Esophagus squamous epithelium (tissue), 4 donors: ENCODE measurements around the gene CCDC92.

Experiments
- POLR2A ChIP-seq, 4 donors: fragments of 450-650 bp; IDR thresholded peaks; one replicate each; pipeline ENCODE4 v1.6.1; 2017; ENCODE audit warnings: antibody characterized with exemption in 4 of 4, mild to moderate bottlenecking in 4 of 4, moderate library complexity in 3 of 4
- TF ChIP-seq, protein P1 (sequence below), 6 experiments: fragments of 450-650 bp in 4 of 6; fragments of 200-600 bp in 2 of 6; sonication (generic) in 2 of 6; IDR thresholded peaks; one replicate each; pipeline ENCODE4 v1.5.1; 2016 to 2019; ENCODE audit warnings: antibody characterized with exemption in 6 of 6, mild to moderate bottlenecking in 4 of 6, moderate library complexity in 4 of 6

DNA sequence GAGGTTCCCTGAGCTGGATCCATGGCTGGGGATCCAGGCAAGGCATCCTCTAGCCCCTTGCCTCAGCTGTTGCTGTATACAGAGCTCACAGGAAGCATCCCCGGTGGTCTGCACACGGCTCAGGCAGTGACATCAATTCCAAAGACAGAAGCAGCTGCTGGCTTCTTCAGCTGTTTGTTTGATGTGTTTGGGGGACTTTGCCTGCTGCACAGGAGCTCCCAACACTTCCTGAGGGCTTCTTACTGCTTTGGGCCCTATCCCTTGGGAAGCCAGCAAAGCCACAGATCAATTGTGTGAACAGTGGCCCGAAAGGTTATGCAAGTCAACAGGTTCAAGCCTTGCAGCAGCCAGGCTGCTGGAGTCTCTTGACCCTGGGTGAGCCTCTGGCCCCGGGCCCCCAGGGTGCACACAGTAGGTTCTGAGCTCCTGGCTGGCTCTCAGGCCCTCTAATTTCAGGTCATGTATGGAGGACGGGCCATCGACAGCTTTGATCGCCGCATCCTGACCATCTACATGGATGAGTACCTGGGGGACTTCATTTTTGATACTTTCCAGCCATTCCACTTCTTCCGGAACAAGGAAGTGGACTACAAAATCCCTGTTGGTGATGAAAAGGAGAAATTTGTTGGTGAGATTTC, 42.6 kb downstream of the CCDC92 start:
- TF ChIP-seq, protein P1, sequence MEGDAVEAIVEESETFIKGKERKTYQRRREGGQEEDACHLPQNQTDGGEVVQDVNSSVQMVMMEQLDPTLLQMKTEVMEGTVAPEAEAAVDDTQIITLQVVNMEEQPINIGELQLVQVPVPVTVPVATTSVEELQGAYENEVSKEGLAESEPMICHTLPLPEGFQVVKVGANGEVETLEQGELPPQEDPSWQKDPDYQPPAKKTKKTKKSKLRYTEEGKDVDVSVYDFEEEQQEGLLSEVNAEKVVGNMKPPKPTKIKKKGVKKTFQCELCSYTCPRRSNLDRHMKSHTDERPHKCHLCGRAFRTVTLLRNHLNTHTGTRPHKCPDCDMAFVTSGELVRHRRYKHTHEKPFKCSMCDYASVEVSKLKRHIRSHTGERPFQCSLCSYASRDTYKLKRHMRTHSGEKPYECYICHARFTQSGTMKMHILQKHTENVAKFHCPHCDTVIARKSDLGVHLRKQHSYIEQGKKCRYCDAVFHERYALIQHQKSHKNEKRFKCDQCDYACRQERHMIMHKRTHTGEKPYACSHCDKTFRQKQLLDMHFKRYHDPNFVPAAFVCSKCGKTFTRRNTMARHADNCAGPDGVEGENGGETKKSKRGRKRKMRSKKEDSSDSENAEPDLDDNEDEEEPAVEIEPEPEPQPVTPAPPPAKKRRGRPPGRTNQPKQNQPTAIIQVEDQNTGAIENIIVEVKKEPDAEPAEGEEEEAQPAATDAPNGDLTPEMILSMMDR (IDR thresholded peaks at IDR 0.05) = no peak
- TF ChIP-seq POLR2A (IDR thresholded peaks at IDR 0.05) = no peak
